GM19238 (cell line): ENCODE measurements around the gene SCML2.
"Not testable (repeated sequence)": the region's sequence is repeated elsewhere in the genome, so short reads cannot be mapped to it uniquely, and the experiment has no call there.

Source experiments
- DNase-seq: peaks from one replicate; pipeline ENCODE4 v3.0.0; 2011; ENCODE audit warnings: low spot score; ENCODE audit not compliant: insufficient read length

The SCML2 gene

DNA sequence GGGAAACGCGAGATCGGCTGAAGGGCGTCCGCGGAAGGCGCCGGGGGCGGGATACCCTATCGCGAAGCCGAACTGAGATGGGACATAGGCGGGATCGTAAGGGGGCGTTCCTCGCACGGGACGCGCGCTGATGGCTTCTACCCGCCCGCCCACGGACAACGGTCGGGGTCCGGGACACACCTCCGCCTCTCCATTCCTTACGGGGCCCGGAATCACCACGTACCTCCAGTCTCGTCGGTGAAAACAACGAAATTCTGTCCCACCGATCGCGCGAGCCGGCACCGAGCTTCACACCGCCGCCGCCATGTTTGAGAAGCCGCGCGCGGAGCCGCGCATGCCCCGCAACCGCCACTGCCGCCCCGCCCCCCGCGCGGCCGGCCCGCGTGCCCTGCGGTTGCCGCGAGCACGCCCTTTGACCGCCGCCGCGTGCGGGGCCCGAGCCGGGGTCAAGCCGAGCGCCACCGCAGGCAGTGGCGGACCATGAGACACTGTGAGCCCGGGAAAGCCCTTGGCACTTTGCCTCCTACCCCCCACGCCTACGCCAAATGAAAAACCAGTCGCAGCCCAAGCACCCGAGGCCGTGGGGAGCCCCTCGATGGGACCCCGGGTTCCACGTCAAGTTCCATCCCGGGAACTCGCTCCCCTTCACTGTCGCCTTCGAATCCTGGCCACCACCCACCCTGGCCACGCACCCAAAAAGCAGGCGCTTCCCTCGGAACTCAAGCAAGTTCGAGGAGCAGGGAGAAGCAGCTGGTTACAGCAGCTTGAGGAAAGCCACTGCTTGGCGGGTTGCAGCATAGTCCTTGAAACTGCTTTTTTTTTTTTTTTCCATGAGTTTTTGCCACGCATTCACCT is at the start of gene SCML2:
TSS of gene SCML2 (minus strand) at position 320 of the 855 bp plus-strand sequence. CDS start 20,617 bp downstream, outside the sequence.
- DNase-seq = no peak

DNA sequence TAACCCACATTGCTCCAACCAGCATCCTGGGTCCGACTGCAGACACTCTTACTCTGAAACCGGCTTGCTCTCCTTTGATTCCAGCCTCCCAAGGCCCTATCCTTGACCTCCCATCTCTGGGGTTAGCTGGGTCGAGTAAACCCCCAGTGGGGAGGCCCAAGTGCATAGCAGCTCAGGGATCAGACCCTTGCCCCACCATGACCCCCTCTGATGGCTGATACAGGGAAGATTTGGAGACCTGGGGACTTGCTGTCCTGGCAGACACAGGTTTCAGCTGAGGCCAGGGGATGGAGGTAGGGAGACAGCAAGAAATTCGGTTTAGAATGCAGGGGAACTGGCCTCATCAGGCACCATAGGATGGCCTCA is 47.3 kb upstream of the SCML2 start:
- DNase-seq = no peak

DNA sequence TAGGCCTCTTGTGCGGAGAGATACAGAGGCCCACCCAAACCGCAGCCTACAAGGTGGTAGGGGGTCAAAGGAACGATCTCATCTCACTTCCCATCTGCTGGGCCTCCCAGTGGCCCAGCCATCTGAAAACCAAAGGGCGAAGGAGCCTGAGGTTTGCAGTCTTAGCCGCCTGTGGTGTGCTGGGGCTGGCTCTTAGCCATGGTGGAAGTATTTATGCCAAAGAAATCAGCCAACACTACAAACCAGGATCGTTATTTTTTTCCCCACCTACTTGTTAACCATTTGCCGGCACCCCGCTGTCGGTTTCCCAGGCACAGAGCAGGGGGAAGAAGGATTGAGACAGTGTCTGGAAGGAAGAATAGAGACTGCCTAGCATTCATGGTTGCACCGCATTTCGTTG is 40.0 kb upstream of the SCML2 start:
- DNase-seq = no peak

- DNase-seq = peak; percentile 13
Measured at GRCh38 chrX:18390941-18391538, 36.6 kb upstream of the SCML2 start.

DNA sequence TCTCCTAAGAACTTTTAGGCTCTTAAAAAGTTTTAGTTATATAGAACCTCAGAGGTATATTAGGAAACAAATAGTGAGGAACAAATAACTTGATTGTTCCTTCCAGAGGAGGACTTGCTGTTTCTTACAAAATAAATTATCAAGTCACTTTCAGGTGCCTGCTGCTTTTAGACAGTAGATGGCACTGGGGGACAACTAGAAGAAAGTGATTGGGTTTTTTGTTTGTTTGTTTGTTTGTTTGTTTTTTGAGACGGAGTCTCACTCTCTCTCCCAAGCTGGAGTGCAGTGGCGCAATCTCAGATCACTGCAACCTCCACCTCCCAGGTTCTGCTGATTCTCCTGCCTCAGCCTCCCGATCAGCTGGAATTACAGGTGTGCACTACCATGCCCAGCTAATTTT is 35.5 kb upstream of the SCML2 start:
- DNase-seq = no peak

DNA sequence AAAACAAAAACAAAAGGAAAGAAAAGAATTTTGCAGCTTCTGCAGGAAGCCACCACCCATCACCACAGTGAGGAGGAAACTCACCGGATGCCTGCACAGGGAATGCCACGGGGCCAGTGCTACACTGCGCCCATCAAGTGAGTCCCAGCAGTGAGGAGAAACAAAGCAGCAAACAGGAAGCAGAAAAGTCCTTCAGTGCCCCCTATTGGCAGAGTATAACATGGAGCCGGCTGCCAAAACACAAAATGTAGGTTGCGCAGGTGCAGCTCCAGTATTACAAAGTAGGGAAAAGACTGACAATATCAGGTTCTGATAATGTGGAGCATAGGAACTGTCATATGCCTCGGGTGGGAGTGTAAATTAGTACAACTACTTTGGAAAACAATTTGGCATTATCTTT is 23.3 kb upstream of the SCML2 start:
- DNase-seq = no peak

- DNase-seq = not testable (repeated sequence)
Measured at GRCh38 chrX:18375131-18375805, 20.8 kb upstream of the SCML2 start.

- not testable (repeated sequence) for DNase-seq
Measured at GRCh38 chrX:18369096-18369495, 14.6 kb upstream of the SCML2 start.

GRCh38 chrX:18368402-18368801 is 13.9 kb upstream of the SCML2 start:
- DNase-seq = no peak

- no peak for DNase-seq
Measured at GRCh38 chrX:18360867-18361266, 6.4 kb upstream of the SCML2 start.

DNA sequence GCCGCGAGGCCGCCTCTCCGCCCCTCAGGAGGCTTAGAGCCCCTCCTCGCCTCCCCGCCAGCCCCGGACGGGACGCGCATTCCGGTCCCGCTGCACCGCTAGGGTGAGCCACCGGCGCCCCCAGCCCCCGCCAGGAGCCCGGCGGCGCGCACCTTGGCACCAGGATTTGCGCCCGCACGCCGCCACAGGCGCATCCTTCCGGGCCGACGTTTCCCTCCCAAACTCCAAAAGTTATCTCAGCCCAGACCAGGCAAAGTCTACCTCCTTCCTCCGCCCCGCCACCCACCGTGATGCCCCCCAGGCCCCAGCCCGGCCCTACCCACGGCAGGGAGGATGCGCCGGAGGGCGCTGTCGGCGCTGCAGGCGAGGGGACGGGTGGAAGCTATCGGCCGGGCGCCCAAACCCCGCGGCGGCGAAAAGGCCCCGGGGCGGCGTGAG is 538 bp downstream of the SCML2 start:
- no peak for DNase-seq

- no peak for DNase-seq
Measured at GRCh38 chrX:18351784-18352183, 2.7 kb downstream of the SCML2 start.

DNA sequence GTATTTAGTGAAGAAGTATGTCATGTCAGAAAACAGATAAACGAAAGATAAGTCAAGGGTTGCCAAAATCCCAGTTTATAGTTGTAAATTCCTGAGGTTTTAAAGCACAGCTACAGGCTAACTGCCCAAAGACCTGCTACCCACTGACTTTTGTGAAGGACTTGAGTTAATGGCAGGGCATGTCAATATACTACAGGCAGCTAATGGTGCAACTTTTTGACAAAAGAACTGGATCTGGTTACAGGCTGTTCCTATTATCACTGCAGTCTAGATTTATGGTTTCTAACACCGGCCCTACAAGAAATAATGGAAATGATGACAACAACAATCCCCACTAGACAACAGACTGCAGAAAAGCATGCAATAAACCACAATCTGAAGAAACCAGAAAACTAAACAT is 6.4 kb downstream of the SCML2 start:
- DNase-seq = no peak

DNA sequence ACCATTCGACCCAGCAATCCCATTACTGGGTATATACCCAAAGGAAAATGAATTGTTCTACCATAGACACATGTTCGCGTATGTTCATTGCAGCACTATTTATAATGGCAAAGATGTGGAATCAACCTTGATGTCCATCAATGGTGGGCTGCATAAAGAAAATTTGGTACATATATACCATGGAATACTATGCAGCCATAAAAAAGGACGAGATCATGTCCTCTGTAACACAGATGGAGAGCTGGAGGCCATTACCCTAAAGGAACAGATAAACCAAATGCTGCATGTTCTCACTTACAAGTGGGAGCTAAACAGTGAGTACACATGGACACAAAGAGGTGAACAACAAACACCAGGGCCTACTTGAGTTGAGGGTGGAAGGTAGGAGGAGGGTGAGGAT is 45.1 kb downstream of the SCML2 start:
- no peak for DNase-seq

DNA sequence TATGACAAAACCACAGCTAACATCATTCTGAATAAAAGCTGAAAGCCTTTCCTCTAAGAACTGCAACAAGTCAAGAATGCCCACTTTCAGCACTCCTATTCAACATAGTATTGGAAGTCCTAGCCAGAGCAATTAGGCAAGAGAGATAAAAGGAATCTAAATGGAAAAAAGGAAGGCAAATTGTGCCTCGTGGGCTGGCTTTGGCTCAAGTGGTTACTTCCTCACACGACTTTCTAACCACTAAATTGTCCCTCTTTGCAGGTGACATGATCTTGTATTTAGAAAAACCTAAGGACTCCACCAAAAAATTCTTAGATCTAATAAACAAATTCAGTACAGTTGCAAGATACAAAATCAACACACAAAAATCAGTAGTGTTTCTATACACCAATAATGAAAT is 57.2 kb downstream of the SCML2 start:
- DNase-seq = no peak

- DNase-seq = no peak
Measured at GRCh38 chrX:18294893-18295292, 59.6 kb downstream of the SCML2 start.

DNA sequence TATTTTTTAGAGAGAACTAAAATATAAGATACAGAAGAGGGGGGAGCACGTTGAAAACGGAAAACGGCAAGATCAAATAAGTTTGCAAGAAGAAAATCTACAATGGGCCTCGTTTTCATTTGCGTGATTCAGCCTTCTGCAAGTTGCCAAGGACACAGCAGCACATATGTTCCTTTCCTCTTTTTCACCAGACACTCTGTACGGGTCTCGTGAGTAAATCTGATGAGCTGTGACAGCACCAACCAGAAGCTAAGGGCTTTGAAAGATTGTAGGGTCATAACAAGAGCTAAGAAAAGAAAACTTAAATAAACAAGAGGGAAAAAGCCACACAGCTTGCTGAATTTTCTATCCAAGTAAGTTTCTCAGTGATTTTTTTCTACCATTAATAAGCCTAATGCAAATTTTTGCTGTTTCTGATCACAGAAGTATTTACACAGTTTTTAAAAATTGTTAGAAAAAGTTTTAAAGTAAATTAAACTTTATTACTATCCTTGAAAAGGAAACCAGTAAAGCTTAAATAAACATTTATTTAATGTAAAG is 63.4 kb downstream of the SCML2 start:
- DNase-seq = no peak

- DNase-seq = no peak
Measured at GRCh38 chrX:18290200-18290599, 64.3 kb downstream of the SCML2 start.

- no peak for DNase-seq
Measured at GRCh38 chrX:18288716-18289115, 65.8 kb downstream of the SCML2 start.

DNA sequence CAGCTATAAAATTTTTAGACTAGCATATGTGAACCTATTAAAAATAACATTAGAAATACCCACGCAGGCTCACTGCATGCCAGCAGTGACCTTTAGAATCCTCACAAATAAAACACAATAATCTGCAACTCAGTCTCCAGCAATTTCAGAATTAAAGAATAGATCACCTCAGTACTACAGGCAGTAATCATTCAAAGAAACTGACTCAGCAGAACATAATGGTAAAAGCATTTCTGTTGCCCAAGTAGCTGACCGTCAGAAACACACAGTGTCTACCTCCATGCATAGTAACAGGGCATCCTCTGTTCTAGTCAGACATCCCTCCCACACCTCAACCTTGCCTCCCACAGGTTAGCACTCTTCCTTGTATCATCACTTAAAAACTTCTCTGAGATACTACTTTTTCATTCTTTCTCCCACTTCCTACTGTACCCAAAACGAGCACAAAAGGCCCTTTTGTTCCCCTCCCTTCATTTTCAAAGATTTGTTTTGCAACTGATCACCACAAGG is 68.1 kb downstream of the SCML2 start:
- no peak for DNase-seq

DNA sequence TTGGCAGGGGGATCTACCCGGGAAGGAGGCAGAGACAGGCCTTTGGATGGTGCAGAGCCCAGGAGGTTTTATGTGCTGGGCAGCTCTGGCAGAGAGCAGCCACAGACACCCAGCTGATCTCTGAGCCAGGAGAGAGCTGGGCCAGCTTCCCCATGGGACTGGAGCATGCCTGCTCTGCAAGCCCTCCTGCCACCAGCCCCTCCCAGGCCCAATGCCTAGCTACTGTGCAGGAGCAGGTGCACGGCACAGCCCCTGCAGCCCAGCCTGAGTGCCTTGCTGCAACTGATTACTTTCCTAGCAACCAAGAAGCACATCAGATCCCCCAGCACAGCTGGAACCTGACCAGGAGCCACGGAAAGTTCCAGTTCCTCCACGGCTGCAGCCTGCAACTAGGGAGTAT is 76.0 kb downstream of the SCML2 start:
- no peak for DNase-seq

DNA sequence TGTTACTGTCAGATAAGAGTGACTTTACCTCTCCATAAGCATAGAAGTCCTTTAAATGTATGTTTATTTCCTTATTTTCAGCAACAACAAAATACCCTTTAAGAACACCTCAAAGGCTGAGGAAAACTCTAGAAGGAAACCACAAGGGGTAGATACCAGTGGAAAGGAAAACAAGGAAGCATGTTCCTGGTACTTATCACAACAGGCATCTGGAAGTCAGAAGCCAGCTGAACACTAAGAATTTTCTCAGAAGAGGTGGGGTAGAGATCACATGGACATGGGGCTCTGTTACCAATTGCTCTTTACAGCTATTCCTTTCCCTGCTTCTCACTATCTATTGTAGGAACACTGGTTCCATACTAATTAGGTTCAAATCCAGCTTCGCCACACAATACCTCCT is 82.3 kb downstream of the SCML2 start:
- no peak for DNase-seq
